ENCODE measurements around the gene TMEM225B.

DNA sequence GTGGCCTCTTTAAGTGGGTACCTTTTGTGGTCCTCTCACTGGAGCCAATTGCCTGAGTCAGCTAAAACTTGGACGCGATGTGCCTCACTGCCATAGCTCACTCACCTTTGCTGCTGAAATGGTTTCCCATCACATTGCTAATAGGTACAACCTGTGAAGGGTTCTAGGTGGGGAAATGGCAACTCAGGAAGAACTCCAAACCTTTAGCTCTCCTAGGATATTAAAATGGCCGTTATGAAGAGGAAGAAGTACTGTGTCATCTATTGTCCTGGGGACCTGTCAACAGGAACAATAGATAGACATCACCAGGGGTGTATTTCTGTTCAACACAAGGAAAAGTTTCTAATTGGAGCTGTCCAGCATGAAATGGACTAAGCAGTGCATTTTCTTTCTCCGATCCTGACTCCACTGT lies 40.9 kb upstream of the TMEM225B start:
- TF ChIP-seq, protein P1, sequence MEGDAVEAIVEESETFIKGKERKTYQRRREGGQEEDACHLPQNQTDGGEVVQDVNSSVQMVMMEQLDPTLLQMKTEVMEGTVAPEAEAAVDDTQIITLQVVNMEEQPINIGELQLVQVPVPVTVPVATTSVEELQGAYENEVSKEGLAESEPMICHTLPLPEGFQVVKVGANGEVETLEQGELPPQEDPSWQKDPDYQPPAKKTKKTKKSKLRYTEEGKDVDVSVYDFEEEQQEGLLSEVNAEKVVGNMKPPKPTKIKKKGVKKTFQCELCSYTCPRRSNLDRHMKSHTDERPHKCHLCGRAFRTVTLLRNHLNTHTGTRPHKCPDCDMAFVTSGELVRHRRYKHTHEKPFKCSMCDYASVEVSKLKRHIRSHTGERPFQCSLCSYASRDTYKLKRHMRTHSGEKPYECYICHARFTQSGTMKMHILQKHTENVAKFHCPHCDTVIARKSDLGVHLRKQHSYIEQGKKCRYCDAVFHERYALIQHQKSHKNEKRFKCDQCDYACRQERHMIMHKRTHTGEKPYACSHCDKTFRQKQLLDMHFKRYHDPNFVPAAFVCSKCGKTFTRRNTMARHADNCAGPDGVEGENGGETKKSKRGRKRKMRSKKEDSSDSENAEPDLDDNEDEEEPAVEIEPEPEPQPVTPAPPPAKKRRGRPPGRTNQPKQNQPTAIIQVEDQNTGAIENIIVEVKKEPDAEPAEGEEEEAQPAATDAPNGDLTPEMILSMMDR (IDR thresholded peaks at IDR 0.05) = no peak
- TF ChIP-seq POLR2A (IDR thresholded peaks at IDR 0.05) = no peak

All from uterus (tissue), 2 donors.